ENCODE measurements around the gene ARHGAP15.

Gene ARHGAP15

DNA sequence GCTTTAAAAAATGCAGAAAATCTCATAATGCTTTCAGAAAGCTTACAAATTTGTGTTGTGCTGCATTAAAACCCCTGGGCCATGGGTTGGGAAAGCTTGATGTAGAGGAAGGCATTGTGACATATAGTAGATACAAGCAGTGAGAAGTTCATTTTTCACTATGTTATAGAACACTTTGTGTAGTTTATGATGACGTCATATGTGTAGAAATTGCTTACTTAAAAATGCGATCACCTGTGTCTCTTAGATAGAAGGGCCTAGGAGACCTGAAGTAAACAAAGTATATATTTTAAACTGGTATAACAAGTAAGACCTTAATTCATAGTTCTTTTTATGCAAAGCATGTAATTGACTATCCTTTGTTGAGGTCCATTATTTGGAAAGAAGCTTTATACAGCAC is 393.5 kb downstream of the ARHGAP15 start:
- TF ChIP-seq, protein P1, sequence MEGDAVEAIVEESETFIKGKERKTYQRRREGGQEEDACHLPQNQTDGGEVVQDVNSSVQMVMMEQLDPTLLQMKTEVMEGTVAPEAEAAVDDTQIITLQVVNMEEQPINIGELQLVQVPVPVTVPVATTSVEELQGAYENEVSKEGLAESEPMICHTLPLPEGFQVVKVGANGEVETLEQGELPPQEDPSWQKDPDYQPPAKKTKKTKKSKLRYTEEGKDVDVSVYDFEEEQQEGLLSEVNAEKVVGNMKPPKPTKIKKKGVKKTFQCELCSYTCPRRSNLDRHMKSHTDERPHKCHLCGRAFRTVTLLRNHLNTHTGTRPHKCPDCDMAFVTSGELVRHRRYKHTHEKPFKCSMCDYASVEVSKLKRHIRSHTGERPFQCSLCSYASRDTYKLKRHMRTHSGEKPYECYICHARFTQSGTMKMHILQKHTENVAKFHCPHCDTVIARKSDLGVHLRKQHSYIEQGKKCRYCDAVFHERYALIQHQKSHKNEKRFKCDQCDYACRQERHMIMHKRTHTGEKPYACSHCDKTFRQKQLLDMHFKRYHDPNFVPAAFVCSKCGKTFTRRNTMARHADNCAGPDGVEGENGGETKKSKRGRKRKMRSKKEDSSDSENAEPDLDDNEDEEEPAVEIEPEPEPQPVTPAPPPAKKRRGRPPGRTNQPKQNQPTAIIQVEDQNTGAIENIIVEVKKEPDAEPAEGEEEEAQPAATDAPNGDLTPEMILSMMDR (conservative IDR thresholded peaks at IDR 0.05; ENCODE audit: low read depth, low read length), result no peak
- H3K4me3 ChIP-seq (ENCODE audit: low read length), result no peak overlapping the region
- no peak for DNase-seq (ENCODE audit: low read depth)

DNA sequence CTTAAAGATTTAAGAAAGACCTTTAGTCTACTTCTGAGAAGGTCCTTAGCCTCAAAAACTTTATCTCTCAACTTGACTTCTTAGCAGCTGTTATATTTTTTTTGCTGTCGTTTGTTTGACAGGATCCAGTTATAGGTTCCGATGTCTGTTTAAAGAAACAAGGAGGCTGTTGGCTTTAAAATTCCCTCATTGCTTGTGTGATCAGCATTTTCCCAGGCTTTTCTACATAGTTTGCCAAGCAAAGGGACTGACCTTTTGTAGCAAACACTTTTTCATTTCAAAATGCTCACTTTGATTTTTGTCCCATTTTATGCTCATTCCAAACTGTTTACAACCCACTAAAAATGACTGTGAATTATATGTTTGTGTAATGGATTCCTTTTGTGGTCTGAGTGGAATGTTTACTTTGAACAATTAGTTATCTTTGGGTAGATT is 394.9 kb downstream of the ARHGAP15 start:
- no peak overlapping the region for H3K4me3 ChIP-seq (ENCODE audit: low read length)
- no peak for DNase-seq (ENCODE audit: low read depth)
- TF ChIP-seq, protein P1 (conservative IDR thresholded peaks at IDR 0.05; ENCODE audit: low read depth, low read length), result no peak

DNA sequence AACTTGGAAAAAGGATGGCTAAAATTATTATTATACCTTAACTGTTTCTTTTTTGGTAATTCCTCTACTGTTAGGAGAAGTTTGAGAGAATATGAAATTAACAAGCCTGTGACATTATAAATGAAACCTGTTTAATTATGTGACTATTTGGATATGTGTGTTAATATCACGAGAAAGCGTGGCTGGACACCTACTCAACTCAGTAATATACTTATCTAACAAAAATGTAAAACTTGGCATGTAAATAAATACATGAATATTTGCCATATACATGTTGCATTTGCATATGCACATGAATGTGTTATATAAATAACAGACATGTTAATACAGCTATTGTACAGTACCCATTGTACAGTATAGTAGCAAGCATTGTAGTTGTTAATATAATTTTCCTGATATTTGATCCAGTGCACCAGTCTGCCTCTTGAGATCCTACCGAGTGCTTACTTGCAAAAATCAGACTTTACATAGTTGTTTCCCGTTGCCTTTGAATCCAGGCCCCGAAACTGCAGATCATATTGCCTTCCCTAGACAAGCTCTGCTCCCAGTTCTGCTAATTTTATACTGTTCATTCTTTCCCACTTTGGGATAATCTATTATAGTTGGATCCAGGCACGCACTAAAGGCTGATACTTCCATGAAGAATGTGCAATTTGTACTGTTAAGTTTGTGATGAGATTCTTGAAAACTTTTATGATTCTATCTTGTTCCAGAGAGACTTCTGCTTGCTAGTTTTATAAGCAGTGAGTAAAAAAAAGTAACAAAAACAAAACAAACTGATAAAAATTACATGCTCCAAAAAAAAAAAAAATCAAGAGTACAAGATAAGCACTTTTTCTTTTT is 395.6 kb downstream of the ARHGAP15 start:
- TF ChIP-seq, protein P1 (conservative IDR thresholded peaks at IDR 0.05; ENCODE audit: low read depth, low read length), result no peak

DNA sequence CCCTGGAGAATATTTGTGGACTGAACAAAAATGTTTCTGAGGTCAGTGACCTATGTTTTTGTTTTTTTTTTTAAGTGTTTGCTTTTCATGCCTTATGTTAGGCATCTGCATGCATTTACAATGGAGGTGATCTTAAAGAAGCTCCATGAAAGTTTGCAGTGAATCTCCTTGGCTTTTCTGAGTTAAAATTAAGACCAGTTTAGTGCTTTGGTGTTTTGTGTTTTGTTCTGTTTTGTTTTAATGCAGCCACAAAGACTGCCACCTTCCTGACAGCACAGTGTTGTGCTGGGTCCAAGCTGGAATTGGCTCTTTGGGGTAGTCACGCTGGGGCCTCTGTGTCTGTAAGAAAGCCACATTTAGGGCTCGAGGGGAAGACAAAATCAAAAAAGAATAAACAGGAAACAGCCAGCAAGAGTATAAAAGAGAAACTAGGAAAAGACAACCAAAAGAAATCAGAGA is 396.2 kb downstream of the ARHGAP15 start:
- DNase-seq (ENCODE audit: low read depth), result no peak
- TF ChIP-seq, protein P1 (conservative IDR thresholded peaks at IDR 0.05; ENCODE audit: low read depth, low read length), result no peak
- H3K4me3 ChIP-seq (ENCODE audit: low read length), result no peak overlapping the region

More for the DNA sequence above, 395.6 kb downstream of the ARHGAP15 start:
- H3K4me3 ChIP-seq (ENCODE audit: low read length), result no peak overlapping the region
- no peak for DNase-seq (ENCODE audit: low read depth)

DNA sequence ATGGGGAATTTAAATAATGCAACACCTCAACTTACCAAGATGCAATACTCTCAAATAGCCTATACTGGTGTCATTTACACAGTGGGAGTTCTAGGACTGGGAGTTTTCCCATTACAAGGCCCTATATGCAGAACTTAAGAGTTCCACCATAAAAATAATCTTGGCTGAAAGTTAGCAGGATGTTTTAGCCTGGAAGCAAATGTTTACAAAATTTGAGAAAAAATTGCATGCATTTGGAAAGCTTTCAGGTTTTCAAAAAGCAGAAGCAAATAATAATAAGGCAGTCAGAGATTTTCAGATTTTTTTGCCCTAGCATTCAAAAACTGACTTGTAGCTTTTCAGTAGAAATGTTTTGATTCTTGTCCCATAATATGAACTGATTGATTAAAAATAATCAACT is 397.3 kb downstream of the ARHGAP15 start:
- TF ChIP-seq, protein P1 (conservative IDR thresholded peaks at IDR 0.05; ENCODE audit: low read depth, low read length), result no peak
- DNase-seq (ENCODE audit: low read depth), result no peak
- no peak overlapping the region for H3K4me3 ChIP-seq (ENCODE audit: low read length)

DNA sequence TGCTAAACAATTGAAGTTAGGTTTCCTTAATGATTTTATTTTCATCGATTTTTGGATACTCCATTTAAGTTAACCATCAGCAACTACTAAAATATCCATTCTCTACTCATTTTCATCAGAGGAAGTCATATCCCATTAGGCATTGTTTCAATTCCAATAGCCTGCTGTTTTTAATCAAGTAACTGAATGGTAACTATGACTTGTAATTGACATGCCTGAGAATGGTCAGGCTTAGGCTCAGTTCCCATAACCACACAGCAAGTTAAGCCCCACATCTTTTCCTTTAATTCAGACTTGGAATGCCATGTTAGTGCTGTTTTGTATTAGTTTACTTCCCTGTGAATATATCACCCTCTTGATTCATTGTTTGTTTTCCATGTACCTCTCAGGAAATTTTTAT is 398.8 kb downstream of the ARHGAP15 start:
- no peak overlapping the region for H3K4me3 ChIP-seq (ENCODE audit: low read length)
- DNase-seq (ENCODE audit: low read depth), result peak; percentile 34
- TF ChIP-seq, protein P1 (conservative IDR thresholded peaks at IDR 0.05; ENCODE audit: low read depth, low read length), result no peak

Measured in retinal pigment epithelial cell (primary cell).